GM12891 (cell line): ENCODE results near the gene TKT.

ENCODE experiments used
- DNase-seq: peaks from one replicate; pipeline ENCODE4 v3.0.0; 2011; ENCODE audit warnings: low spot score; ENCODE audit not compliant: insufficient read length
- FAIRE-seq: peaks from 2 replicates; lab custom pipeline; 2011; peaks lifted over from hg19 to GRCh38; lab: Jason Lieb, UNC
- PAX5 ChIP-seq: IDR thresholded peaks from 2 replicates; pipeline ENCODE4 v1.6.1; 2011; ENCODE audit warnings: low read length, moderate library complexity, mild to moderate bottlenecking; ENCODE audit not compliant: insufficient read depth, severe bottlenecking
- POLR2A ChIP-seq: IDR thresholded peaks from 2 replicates; pipeline ENCODE4 v1.6.1; 2011; ENCODE audit warnings: low read depth, low read length, control low read depth
- POLR2AphosphoS5 ChIP-seq: IDR thresholded peaks from 2 replicates; pipeline ENCODE4 v1.6.1; 2011; ENCODE audit warnings: low read depth, low read length, control low read depth
- POU2F2 ChIP-seq: IDR thresholded peaks from 2 replicates; pipeline ENCODE4 v1.6.1; 2011; ENCODE audit warnings: low read depth, mild to moderate bottlenecking, control low read depth, low read length, moderate library complexity
- SPI1 ChIP-seq: IDR thresholded peaks from 2 replicates; pipeline ENCODE4 v1.6.1; 2011; ENCODE audit warnings: low read depth, low read length, control low read depth
- TAF1 ChIP-seq: IDR thresholded peaks from 2 replicates; pipeline ENCODE4 v1.6.1; 2011; ENCODE audit warnings: low read depth, low read length, control low read depth

TKT gene

DNA sequence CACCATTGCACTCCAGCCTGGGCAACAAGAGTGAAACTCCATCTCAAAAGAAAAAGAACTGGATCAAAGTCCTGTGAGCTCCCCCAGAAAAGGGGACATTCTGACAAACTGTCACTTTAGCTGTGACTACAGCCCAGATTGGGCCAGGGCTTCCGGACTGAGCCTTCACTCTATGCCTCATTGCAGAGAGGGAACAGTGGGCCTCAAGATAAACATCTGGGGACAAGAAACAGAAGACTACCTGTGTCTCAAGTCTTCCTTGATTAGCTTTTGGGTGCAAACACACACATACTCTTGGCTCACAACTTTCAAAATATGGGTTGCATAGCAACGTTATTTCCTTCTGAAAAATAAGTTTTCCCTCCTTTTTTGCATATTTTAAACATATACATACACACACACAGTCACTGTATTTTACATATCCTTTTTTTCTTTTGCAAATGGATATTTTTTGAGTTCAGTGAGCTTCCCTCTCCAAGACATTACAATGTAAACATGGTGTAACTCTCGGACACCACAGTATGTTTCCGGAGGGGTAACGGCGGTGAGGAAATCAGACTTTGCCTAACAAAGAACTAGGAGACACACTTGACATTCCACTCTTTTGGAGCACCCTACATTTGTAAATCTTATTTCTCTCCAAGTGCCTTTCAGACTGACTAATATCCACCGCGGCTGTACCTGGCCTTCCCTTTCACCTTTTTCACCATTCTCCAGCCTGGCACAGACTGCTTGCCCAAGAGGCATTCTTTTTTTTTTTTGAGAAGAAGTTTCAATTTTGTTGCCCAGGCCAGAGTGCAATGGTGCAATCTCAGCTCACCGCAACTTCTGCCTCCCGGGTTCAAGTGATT, 3.5 kb downstream of the TKT start:
- no peak for TF ChIP-seq TAF1
- no peak for TF ChIP-seq POU2F2
- no peak for TF ChIP-seq POLR2A
- no peak for TF ChIP-seq PAX5
- no peak for TF ChIP-seq POLR2AphosphoS5
- TF ChIP-seq SPI1 = no peak
- FAIRE-seq = peak; percentile 76
- no peak for DNase-seq

DNA sequence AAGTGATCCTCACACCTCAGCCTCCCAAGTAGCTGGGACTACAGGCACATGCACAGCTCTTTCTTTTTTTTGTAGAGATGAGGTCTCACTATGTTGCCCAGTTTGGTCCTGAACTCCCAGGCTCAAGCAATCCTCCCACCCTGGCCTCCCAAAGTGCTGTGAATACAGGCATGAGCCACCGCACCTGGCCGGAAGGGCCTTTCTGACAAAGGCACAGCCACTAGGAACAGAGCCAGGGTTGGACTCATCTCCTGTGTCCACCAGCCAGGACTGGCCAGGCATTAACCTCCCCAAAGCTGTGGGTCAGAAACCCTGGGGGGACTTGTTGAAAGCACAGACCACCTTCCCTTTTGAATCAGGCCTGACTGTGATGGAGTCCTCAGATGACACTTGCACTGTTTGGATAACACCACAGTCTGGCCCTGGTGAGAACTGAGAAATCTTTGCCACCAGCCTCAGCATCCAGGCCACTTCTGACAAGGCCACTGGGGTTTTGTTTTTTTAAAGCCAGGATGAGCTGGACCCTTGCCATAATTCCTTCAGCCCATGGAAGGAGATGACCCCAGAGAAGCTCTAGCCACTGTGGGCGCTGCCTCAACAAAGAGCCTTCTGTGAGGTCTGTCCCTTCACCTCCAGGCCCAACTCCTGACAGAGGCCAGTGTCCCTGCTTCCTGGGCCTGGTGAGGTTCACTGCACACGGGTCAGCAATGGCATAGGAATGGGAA, 4.8 kb downstream of the TKT start:
- TF ChIP-seq PAX5 = no peak
- TF ChIP-seq SPI1 = no peak
- no peak for TF ChIP-seq TAF1
- no peak for TF ChIP-seq POLR2A
- no peak for TF ChIP-seq POU2F2
- no peak for TF ChIP-seq POLR2AphosphoS5
- FAIRE-seq (no peak), DNase-seq (no peak)

DNA sequence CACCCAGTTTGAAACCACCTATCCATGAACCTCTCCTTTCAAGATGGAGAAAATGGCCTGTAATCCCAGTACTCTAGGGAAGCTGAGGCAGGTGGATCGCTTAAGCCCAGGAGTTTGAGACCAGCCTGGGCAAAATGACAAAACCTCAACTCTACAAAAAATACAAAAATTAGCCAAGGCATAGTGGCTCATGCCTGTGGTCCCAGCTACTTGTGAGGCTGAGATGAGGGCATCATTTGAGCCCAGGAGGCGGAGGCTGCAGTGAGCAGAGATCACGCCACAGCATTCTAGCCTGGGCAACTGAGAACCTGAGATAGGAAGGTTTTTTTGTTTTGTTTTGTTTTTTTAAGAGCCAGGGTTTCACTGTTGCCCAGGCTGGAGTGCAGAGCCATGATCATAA, 5.4 kb downstream of the TKT start:
- DNase-seq (no peak), FAIRE-seq (no peak)

DNA sequence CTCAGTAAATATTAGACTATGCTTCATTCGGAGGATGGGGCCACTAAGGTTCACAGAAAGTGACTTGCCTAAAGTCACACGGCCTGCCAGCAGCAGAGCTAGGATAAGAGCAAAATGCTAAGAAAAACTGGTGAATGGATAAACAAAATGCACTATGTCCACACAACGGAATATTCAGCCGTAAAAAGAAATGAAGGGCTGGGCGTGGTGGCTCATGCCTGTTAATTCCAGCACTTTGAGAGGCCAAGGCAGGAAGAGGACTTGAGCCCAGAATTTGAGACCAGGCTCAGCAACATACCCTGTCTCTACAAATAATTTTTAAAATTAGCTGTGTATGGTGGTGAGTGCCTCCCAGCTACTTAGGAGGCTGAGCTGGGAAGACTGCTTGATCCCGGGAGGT, 7.7 kb downstream of the TKT start:
- no peak for TF ChIP-seq PAX5
- no peak for TF ChIP-seq POU2F2
- TF ChIP-seq POLR2A = no peak
- no peak for TF ChIP-seq TAF1
- no peak for TF ChIP-seq POLR2AphosphoS5
- TF ChIP-seq SPI1 = no peak
- FAIRE-seq (no peak), DNase-seq (no peak)

More for the DNA sequence above, 5.4 kb downstream of the TKT start:
- TF ChIP-seq POU2F2 (no peak), POLR2A (no peak), POLR2AphosphoS5 (no peak)

DNA sequence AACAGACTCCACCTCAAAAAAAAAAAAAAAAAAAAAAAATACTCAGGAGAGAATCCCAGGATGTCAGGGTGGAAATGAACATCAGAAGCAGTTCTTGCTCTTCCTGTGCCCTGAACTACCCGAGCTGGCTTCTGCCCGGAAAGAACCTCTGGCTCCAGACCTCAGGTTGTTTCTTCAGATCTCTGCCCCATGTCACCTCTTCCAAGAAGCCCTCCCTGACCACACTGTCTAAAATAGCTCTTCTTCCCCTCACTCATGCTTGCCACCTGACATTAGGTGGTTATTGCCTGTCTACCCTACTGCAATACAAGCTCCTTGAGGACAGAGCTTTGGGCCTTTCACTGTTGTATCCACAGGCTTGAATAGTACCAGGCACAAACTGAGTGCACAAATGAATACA, 8.2 kb downstream of the TKT start:
- TF ChIP-seq POU2F2 = no peak
- TF ChIP-seq POLR2A = no peak
- no peak for TF ChIP-seq TAF1
- TF ChIP-seq PAX5 = no peak
- FAIRE-seq = peak; percentile 31
- DNase-seq = no peak

DNA sequence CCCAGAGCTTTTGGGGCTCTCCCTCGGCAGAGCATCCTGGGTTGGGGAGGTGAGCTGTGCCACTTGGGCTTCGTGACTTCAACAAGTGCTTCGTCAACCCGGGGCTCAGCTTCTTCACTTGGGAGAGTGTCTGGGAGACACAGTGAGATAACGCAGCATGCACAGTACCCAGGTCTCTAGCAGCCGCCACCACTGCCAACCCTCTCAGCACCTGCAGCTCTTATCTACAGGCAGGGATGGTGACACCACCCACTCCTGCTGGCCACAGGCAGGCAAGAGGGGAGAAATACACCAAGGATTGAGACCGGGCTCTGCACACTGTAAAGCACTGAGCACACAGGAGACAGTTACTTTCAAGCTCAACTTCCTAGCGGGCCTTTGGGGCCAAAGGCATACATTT, 11.6 kb downstream of the TKT start:
- DNase-seq = no peak
- no peak for FAIRE-seq
- TF ChIP-seq SPI1 (no peak), POLR2AphosphoS5 (no peak), POLR2A (no peak), TAF1 (no peak), POU2F2 (no peak)

DNA sequence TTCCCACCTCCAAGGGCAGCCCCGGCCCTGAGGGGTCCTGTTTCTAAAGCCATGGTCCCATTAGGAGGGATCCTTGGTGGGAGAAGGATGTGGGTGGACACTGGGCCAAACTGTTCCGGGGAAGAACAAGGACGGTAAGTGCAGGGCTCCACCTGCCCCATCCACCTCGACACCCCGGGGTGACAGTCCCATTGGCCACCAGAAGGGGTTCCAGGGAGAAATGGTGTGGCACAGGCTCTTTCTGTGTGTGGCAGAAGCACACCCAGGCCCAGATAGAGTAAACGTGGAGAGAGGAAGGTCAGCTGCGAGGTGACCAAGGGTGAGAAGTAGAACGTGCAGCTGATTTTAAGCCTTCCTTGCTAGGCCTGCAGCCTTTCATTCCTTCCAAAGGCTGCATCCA, 12.0 kb downstream of the TKT start:
- no peak for TF ChIP-seq POU2F2
- no peak for TF ChIP-seq PAX5
- TF ChIP-seq TAF1 = no peak
- no peak for TF ChIP-seq SPI1
- no peak for TF ChIP-seq POLR2AphosphoS5
- FAIRE-seq (no peak), DNase-seq (no peak)

DNA sequence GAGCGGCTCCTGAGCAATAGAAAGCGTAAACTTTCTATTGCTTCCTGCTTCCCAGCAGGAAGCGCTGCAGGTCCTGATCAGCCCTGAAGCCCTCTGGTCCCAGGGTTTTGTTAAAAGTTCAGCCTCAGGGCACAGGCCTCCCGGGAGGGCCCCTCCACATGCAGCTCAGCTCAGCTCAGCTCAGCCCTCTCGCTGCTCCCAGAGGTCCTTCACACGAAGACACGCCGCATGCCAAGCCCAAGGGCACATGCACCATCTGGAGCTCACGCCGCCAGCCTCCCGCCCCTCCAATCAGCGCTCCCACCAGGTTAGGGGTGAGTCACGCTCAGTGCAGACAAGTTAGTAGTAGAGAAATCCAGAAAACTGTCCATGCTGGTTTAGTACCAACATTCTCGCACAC, 12.7 kb downstream of the TKT start:
- TF ChIP-seq POU2F2 = no peak
- TF ChIP-seq POLR2A = no peak
- no peak for TF ChIP-seq PAX5
- no peak for TF ChIP-seq POLR2AphosphoS5
- TF ChIP-seq SPI1 = no peak
- no peak for TF ChIP-seq TAF1
- no peak for FAIRE-seq
- DNase-seq = no peak

DNA sequence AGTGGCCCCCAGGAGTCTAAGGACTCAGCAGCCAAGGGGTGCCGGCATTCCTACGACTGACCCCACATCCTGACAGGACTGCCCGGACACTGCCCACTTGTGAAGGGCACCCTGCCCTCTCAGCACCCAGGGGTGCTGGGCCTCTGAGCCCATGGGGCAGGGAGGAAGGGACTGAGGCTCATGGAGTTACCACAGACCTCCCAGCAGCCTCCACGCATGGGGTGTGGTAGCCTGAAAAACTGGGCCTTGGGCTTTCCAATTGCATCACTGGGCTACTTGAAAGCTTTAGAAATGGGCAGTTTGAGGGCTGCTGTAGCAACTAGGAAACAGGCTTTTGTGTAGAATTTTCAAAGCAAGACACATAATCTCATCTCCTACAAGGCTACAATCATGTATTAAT, 13.2 kb downstream of the TKT start:
- DNase-seq (no peak), FAIRE-seq (no peak)
- TF ChIP-seq SPI1 (no peak), POLR2A (no peak), TAF1 (no peak)

DNA sequence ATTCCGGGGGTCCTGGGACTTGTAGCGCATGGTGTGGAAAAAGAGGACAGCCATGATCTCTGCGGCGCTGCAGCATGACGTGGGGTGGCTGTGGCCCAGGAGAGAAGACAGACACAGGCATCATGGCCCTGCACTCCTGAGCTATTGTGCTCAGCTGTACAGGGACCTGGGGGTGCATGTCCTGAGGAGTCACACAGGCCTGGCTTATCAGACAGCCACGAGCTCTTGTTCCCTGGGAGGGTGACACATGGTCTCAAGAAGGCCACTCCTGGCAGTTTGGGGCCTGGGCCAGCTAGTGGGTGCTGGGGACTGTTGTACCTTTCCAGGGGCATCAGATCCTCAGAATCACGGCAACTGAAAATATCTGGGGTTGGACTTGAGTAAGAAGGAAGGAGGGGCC, 13.7 kb downstream of the TKT start:
- FAIRE-seq = no peak
- TF ChIP-seq POU2F2 (no peak), SPI1 (no peak), TAF1 (no peak), PAX5 (no peak), POLR2AphosphoS5 (no peak)

More for the DNA sequence above, 13.7 kb downstream of the TKT start:
- DNase-seq = no peak
